Heart left ventricle (tissue), 16 donors: Measurements from ENCODE around the gene PRKG1. TPM values are rescaled to one million over a fixed set of nuclear protein-coding genes. Genes with fewer than 3 reads are reported as not detected.

Source experiments
- ATAC-seq, 4 donors: fragments of 200-7000 bp; cut with Tn5 transposase; one replicate each; pipeline ENCODE4 v1.9.1; 2020 to 2022; ENCODE audit warnings: moderate library complexity in 4 of 4, mild to moderate bottlenecking in 3 of 4, moderate number of reproducible peaks in 1 of 4
- DNase-seq, 5 donors: peaks; one replicate each; pipeline ENCODE4 v3.0.0-alpha.2; 2020
- H3K27ac ChIP-seq, 12 donors: fragments of 200-600 bp; sonication (generic) in 4 of 12; one replicate each; pipeline versions ENCODE4 v1.5.0 to v1.8.0; 2016 to 2022; ENCODE audit warnings: mild to moderate bottlenecking in 2 of 12
- H3K27me3 ChIP-seq, 9 donors: fragments of 200-600 bp; sonication (generic) in 2 of 9; one replicate each; pipeline versions ENCODE4 v1.5.1 to v1.8.0; 2016 to 2022; ENCODE audit warnings: mild to moderate bottlenecking in 3 of 9
- H3K36me3 ChIP-seq, 9 donors: fragments of 200-600 bp; sonication (generic) in 2 of 9; one replicate each; pipeline versions ENCODE4 v1.5.0 to v1.8.0; 2018 to 2022; ENCODE audit warnings: mild to moderate bottlenecking in 2 of 9
- H3K4me1 ChIP-seq, 12 donors: fragments of 200-600 bp; sonication (generic) in 4 of 12; one replicate each; pipeline versions ENCODE4 v1.5.0 to v1.8.0; 2016 to 2022; ENCODE audit warnings: mild to moderate bottlenecking in 3 of 12
- H3K4me3 ChIP-seq, 12 donors: fragments of 200-600 bp; sonication (generic) in 4 of 12; one replicate each; pipeline versions ENCODE4 v1.5.0 to v1.8.0; 2017 to 2022; ENCODE audit warnings: mild to moderate bottlenecking in 9 of 12, moderate library complexity in 4 of 12
- H3K9me3 ChIP-seq, 12 donors: fragments of 200-600 bp; sonication (generic) in 4 of 12; one replicate each; pipeline versions ENCODE4 v1.5.0 to v1.8.0; 2016 to 2022; ENCODE audit warnings: mild to moderate bottlenecking in 1 of 12
- CTCF ChIP-seq, 12 donors: fragments of 200-600 bp; sonication (generic) in 4 of 12; IDR thresholded peaks; one replicate each; pipeline versions ENCODE4 v1.5.0 to v1.8.0; 2018 to 2022; ENCODE audit warnings: antibody characterized with exemption in 12 of 12, mild to moderate bottlenecking in 5 of 12
- POLR2A ChIP-seq, 2 donors: fragments of 450-650 bp; IDR thresholded peaks; one replicate each; pipeline ENCODE4 v1.6.1; 2017; ENCODE audit warnings: antibody characterized with exemption in 2 of 2, mild to moderate bottlenecking in 2 of 2, moderate library complexity in 2 of 2
- WGBS, 4 donors: extraction: QIAGEN DNeasy Blood & Tissue Kit in 2 of 4; methylation state at CpG; one replicate each; pipeline versions ENCODE4 v1.1.5 to v1.1.7; 2013 to 2018; 5-methylcytosine and 5-hydroxymethylcytosine counted together
- intact Hi-C, 10 donors: fragments of 100-400 bp; cut with DNase I; formaldehyde crosslinking; loops; one replicate each; pipeline versions ENCODE4 v1.11.1 to v1.14.2; 2022
- polyA plus RNA-seq, 2 donors: library from polyadenylated mRNA; stranded (reverse); fragments of 200-250 nt; gene quantifications; one replicate each; pipeline ENCODE4 v1.2.3, GENCODE V29; 2013
- total RNA-seq, 9 donors: library from RNA; depleted of rRNA in 2 of 9; stranded (reverse); fragments of >200 nt in 2 of 9; fragmentation: NEBNext Ultra II Directional in 3 of 9; extraction: Animal tissue kit (Norgen Biotek cat#: 25700) in 3 of 9; gene quantifications; one replicate each; pipeline versions ENCODE4 v1.1.0 to v1.2.4, GENCODE V29; 2016 to 2023
- donor health status: ischemic (EF 13 %, LVEDD 7.1; RV severe dilation, severe dysfunction).
- donor health status: healthy with polysubstance abuse.
- donor health status: DM: no; HTN: yes; CAD: no.
- donor health status: DM: no; HTN: no; CAD: no.
- donor health status: ischemic (EF 25% LVEDD 6.9; RV normal size, moderate dysfunction).
- donor health status: ischemic (EF 25% LVEDD 5.7; RV mildly dilated, moderate dysfunction).
- donor health status: healthy.
- donor health status: DM: yes; HTN: yes; CAD: no.
- donor health status: ischemic (EF 35%, LVEDD 5.7; RV mildly dilated, moderate dysfunction).
- donor health status: nonischemic (EF 11% LVEDD 7.7; RV severe dilation, severe dysfunction).
- donor health status: DM: yes; HTN: yes; CAD: no.
- donor health status: PGD.
- donor health status: ischemic (EF 29% LVEDD 5.4; RV normal size, mild dysfunction).
- donor health status: nonischemic (EF 23%, LVEDD 6.1; RV moderate dilation, normal function).

PRKG1 gene
- total and polyA plus RNA-seq, 11 donors: 5.5 to 37.3 (median 29.3) TPM

GRCh38 chr10:51297438-51297837 is 223.2 kb downstream of the PRKG1 start:
- peaks cover 0 to 10% (median 0%) of the 10 kb centered on the region in 12 donors for H3K9me3 ChIP-seq
- TF ChIP-seq CTCF (IDR thresholded peaks at IDR 0.05) (no peak), POLR2A (IDR thresholded peaks at IDR 0.05) (no peak)
- no peak overlapping the region for H3K4me3 ChIP-seq
- H3K27me3 ChIP-seq: no peaks in the 10 kb centered on the region
- H3K27ac ChIP-seq: no peak overlapping the region
- no peak for DNase-seq
- ATAC-seq: no peak
- intact Hi-C loops: no loop called here
- 39 to 92% (median 82%) methylated on average over 2 of the region's 2 CpGs for WGBS, 4 donors
- no peaks in the 10 kb centered on the region for H3K36me3 ChIP-seq
- H3K4me1 ChIP-seq: peaks cover 0 to 27% (median 11%) of the 10 kb centered on the region in 12 donors

GRCh38 chr10:51300617-51301304 is 226.5 kb downstream of the PRKG1 start:
- DNase-seq (no peak), ATAC-seq (peak; percentile 12 to 57 (median 42))
- whole genome bisulfite sequencing, 4 donors: 6 to 31% (median 17%) methylated on average over 2 of the region's 2 CpGs
- peak overlapping the region in 10 of 12 donors; percentile 11 to 81 (median 56) for H3K27ac ChIP-seq
- peaks cover 0 to 41% (median 13%) of the 10 kb centered on the region in 12 donors for H3K4me1 ChIP-seq
- H3K4me3 ChIP-seq: peak overlapping the region in 2 of 12 donors; percentile 9 to 11
- H3K9me3 ChIP-seq: no peaks in the 10 kb centered on the region
- H3K27me3 ChIP-seq: no peaks in the 10 kb centered on the region
- intact Hi-C loops: loop anchor here in 1 of 10 donors (10.0 kb wide), 1 partner anchor 226 kb away; the partner anchor contains the start of gene PRKG1
- H3K36me3 ChIP-seq: no peaks in the 10 kb centered on the region
- TF ChIP-seq POLR2A (IDR thresholded peaks at IDR 0.05) (no peak), CTCF (IDR thresholded peaks at IDR 0.05) (no peak)

GRCh38 chr10:51301644-51302043 is 227.4 kb downstream of the PRKG1 start:
- WGBS, 4 donors: 49 to 60% (median 55%) methylated on average over 5 of the region's 5 CpGs
- H3K9me3 ChIP-seq: no peaks in the 10 kb centered on the region
- H3K4me1 ChIP-seq: peaks cover 0 to 41% (median 13%) of the 10 kb centered on the region in 12 donors
- TF ChIP-seq CTCF (IDR thresholded peaks at IDR 0.05): no peak
- TF ChIP-seq POLR2A (IDR thresholded peaks at IDR 0.05): no peak
- no peaks in the 10 kb centered on the region for H3K36me3 ChIP-seq
- H3K27me3 ChIP-seq: no peaks in the 10 kb centered on the region
- ATAC-seq (peak; percentile 45 to 68 (median 61)), DNase-seq (peak in 1 of 5 donors; percentile 23)
- H3K27ac ChIP-seq: peak overlapping the region in 11 of 12 donors; percentile 11 to 81 (median 52)
- intact Hi-C loops: loop anchor here in 1 of 10 donors (10.0 kb wide), 1 partner anchor 227 kb away; the partner anchor contains the start of gene PRKG1
- no peak overlapping the region for H3K4me3 ChIP-seq

GRCh38 chr10:51302316-51302715 is 228.0 kb downstream of the PRKG1 start:
- no peaks in the 10 kb centered on the region for H3K36me3 ChIP-seq
- intact Hi-C loops: loop anchor here in 1 of 10 donors (10.0 kb wide), 1 partner anchor 228 kb away; the partner anchor contains the start of gene PRKG1
- no peak for DNase-seq
- WGBS, 4 donors: 47 to 74% (median 52%) methylated on average over 1 of the region's 1 CpG
- H3K4me1 ChIP-seq: peaks cover 0 to 41% (median 13%) of the 10 kb centered on the region in 12 donors
- peak overlapping the region in 9 of 12 donors; percentile 24 to 81 (median 61) for H3K27ac ChIP-seq
- TF ChIP-seq CTCF (IDR thresholded peaks at IDR 0.05): no peak
- TF ChIP-seq POLR2A (IDR thresholded peaks at IDR 0.05): no peak
- H3K9me3 ChIP-seq: no peaks in the 10 kb centered on the region
- no peaks in the 10 kb centered on the region for H3K27me3 ChIP-seq
- no peak overlapping the region for H3K4me3 ChIP-seq
- peak in 2 of 4 donors; percentile 70 to 71 for ATAC-seq
